ENCODE results near the gene SMYD5. TPM values are rescaled to one million over a fixed set of nuclear protein-coding genes. Genes with fewer than 3 reads are reported as not detected.

The SMYD5 gene
- total and polyA plus RNA-seq, 2 donors from 2014 or later: 20.8 to 23.5 TPM

- H3K4me1 ChIP-seq (ENCODE audit: control insufficient read depth in 2 of 3, insufficient read depth in 2 of 3, low read depth in 1 of 3, low read length in 3 of 3): no peaks in the 10 kb centered on the region
- H3K36me3 ChIP-seq (ENCODE audit: control insufficient read depth in 2 of 3, insufficient read depth in 3 of 3, low read length in 3 of 3): peaks cover 0 to 44% (median 21%) of the 10 kb centered on the region in 3 donors
- no peak overlapping the region for H3K9ac ChIP-seq (ENCODE audit: low read length in 3 of 3)
- DNase-seq (no peak), FAIRE-seq (no peak)
- H3K27ac ChIP-seq (ENCODE audit: low read depth in 2 of 2, low read length in 2 of 2): no peak overlapping the region
- intact Hi-C loops (cut with DNase I): no loop called here
- TF ChIP-seq, protein P1, sequence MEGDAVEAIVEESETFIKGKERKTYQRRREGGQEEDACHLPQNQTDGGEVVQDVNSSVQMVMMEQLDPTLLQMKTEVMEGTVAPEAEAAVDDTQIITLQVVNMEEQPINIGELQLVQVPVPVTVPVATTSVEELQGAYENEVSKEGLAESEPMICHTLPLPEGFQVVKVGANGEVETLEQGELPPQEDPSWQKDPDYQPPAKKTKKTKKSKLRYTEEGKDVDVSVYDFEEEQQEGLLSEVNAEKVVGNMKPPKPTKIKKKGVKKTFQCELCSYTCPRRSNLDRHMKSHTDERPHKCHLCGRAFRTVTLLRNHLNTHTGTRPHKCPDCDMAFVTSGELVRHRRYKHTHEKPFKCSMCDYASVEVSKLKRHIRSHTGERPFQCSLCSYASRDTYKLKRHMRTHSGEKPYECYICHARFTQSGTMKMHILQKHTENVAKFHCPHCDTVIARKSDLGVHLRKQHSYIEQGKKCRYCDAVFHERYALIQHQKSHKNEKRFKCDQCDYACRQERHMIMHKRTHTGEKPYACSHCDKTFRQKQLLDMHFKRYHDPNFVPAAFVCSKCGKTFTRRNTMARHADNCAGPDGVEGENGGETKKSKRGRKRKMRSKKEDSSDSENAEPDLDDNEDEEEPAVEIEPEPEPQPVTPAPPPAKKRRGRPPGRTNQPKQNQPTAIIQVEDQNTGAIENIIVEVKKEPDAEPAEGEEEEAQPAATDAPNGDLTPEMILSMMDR (IDR thresholded peaks at IDR 0.05; ENCODE audit: borderline replicate concordance, extremely low read depth, insufficient read depth): no peak
- H3K27me3 ChIP-seq (ENCODE audit: control insufficient read depth, insufficient read depth, low read length): no peaks in the 10 kb centered on the region
- no peak overlapping the region for H3K4me3 ChIP-seq (ENCODE audit: low read length in 3 of 3)
- no peaks in the 10 kb centered on the region for H3K9me3 ChIP-seq (ENCODE audit: control insufficient read depth in 2 of 3, insufficient read depth in 1 of 3, low read length in 3 of 3)
These were observed 11.7 kb downstream of the SMYD5 start for GRCh38 chr2:73225513-73226360.

GRCh38 chr2:73227086-73227485 is 13.0 kb downstream of the SMYD5 start:
- Histone ChIP-seq H3K4me3 (ENCODE audit: low read length in 3 of 3) (no peak overlapping the region), H3K9me3 (ENCODE audit: control insufficient read depth in 2 of 3, insufficient read depth in 1 of 3, low read length in 3 of 3) (no peaks in the 10 kb centered on the region), H3K27me3 (ENCODE audit: control insufficient read depth, insufficient read depth, low read length) (no peaks in the 10 kb centered on the region), H3K4me1 (ENCODE audit: control insufficient read depth in 2 of 3, insufficient read depth in 2 of 3, low read depth in 1 of 3, low read length in 3 of 3) (no peaks in the 10 kb centered on the region), H3K27ac (ENCODE audit: low read depth in 2 of 2, low read length in 2 of 2) (no peak overlapping the region), H3K36me3 (ENCODE audit: control insufficient read depth in 2 of 3, insufficient read depth in 3 of 3, low read length in 3 of 3) (peaks cover 0 to 44% (median 16%) of the 10 kb centered on the region in 3 donors), H3K9ac (ENCODE audit: low read length in 3 of 3) (no peak overlapping the region)
- TF ChIP-seq, protein P1 (IDR thresholded peaks at IDR 0.05; ENCODE audit: borderline replicate concordance, extremely low read depth, insufficient read depth): no peak
- DNase-seq (no peak), FAIRE-seq (no peak)
- intact Hi-C loops (cut with DNase I): no loop called here

DNA sequence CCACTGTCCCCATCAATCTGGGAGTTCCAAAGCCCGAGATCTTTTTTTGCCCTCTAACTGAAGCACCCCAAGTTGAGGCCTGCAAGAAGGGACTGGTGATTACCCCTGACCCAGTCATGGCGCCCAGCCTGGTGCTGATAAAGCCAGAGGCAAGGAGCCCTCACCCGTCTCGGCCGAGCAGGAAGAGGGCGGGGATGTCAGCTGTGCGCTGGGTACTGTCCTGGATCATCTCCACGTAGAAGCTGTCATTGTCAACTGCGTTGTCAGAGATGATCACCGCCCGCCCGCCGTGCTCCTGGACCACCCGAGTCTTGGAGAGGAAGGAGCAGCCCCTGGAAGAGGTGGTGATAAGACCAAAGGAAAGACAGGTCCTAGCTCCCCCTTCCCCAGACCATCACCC is 14.6 kb downstream of the SMYD5 start:
- Histone ChIP-seq H3K4me3 (ENCODE audit: low read length in 3 of 3) (no peak overlapping the region), H3K36me3 (ENCODE audit: control insufficient read depth in 2 of 3, insufficient read depth in 3 of 3, low read length in 3 of 3) (peaks cover 0 to 31% (median 11%) of the 10 kb centered on the region in 3 donors), H3K27me3 (ENCODE audit: control insufficient read depth, insufficient read depth, low read length) (no peaks in the 10 kb centered on the region), H3K4me1 (ENCODE audit: control insufficient read depth in 2 of 3, insufficient read depth in 2 of 3, low read depth in 1 of 3, low read length in 3 of 3) (peaks cover 3 to 9% (median 4%) of the 10 kb centered on the region in 3 donors), H3K9me3 (ENCODE audit: control insufficient read depth in 2 of 3, insufficient read depth in 1 of 3, low read length in 3 of 3) (no peaks in the 10 kb centered on the region), H3K9ac (ENCODE audit: low read length in 3 of 3) (no peak overlapping the region), H3K27ac (ENCODE audit: low read depth in 2 of 2, low read length in 2 of 2) (no peak overlapping the region)
- intact Hi-C loops (cut with DNase I): no loop called here
- TF ChIP-seq, protein P1 (IDR thresholded peaks at IDR 0.05; ENCODE audit: borderline replicate concordance, extremely low read depth, insufficient read depth): no peak
- no peak for FAIRE-seq
- DNase-seq: no peak
